ENCODE measurements around the gene MKS1. TPM values are rescaled to one million over a fixed set of nuclear protein-coding genes. Genes with fewer than 3 reads are reported as not detected.

The MKS1 gene
- total RNA-seq, 1 donor from 2014 or later, result 10.2 TPM

DNA sequence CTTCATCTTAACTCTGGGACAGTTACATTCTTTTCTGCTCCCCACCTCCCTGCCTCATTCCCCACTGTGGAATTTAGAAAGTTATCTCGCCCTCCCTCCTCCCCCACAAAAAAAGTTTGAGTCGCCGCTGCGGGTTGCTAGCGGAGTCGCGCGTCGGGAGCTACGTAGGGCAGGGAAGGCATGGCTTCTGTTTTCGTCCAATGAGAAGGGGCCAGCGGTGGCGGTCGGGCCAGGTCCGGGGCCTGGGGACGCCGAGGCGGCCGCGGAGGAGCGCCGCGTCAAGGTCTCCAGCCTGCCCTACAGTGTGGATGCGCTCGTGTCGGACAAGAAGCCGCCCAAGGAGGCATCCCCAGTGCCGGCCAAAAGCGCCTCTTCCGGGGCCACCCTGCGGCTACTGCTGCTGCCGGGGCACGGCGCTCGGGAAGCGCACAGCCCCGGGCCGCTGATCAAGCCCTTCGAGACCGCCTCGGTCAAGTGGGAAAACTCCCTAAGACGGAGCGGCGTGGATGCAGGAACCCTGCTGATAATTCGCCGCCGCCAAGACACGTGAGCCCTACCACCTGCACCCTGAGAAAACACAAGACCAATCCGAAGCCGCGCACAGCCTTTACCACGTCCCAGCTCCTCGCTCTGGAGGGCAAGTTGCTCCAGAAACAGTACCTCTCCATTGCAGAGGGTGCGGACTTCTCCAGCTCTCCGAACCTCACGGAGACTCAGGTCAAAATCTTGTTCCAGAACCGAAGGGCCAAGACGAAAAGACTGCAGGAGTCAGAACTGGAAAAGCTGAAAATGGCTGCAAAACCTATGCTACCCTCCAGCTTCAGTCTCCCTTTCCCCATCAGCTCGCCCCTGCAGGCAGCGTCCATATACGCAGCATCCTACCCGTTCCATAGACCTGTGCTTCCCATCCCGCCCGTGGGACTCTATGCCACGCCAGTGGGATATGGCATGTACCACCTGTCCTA, 61.9 kb downstream of the MKS1 start:
- no peak for DNase-seq

Other genes starting within 250 kb of the MKS1 start
- 30.8 and 36.4 TPM in 2 replicates for gene VEZF1, start 231.0 kb downstream of the MKS1 start, total RNA-seq
- gene SRSF1, start 212.0 kb downstream of the MKS1 start, total RNA-seq, result 415 and 532 TPM in 2 replicates
- gene DYNLL2, start 135.8 kb downstream of the MKS1 start, total RNA-seq, result 12.6 and 17.2 TPM in 2 replicates
- not detected in 2 replicates for gene OR4D1, start 70.9 kb downstream of the MKS1 start, total RNA-seq
- gene OR4D2, start 52.3 kb downstream of the MKS1 start, total RNA-seq, result not detected in 2 replicates
- not detected in 2 replicates for gene EPX, start 26.5 kb downstream of the MKS1 start, total RNA-seq
- gene LPO, start 19.3 kb upstream of the MKS1 start, total RNA-seq, result under 0.01 TPM in 1 of 2 replicates, not detected in the other
- not detected in 2 replicates for gene MPO, start 61.7 kb upstream of the MKS1 start, total RNA-seq
- under 0.01 and 0.14 TPM in 2 replicates for gene TSPOAP1, start 109.5 kb upstream of the MKS1 start, total RNA-seq
- 39.0 and 53.6 TPM in 2 replicates for gene SUPT4H1, start 132.9 kb upstream of the MKS1 start, total RNA-seq
- gene RNF43, start 198.3 kb upstream of the MKS1 start, total RNA-seq, result not detected in 2 replicates

Measured in dermis blood vessel endothelial cell (primary cell).